SK-MEL-5 (cell line): ENCODE measurements around the gene GABRB3. TPM values are rescaled to one million over a fixed set of nuclear protein-coding genes. Genes with fewer than 3 reads are reported as not detected.
"Not testable (repeated sequence)": the region's sequence is repeated elsewhere in the genome, so short reads cannot be mapped to it uniquely, and the experiment has no call there.

Experiments
- DNase-seq: peaks from one replicate; pipeline ENCODE4 v3.0.0-alpha.2; 2016; ENCODE audit warnings: low read depth, low spot score
- in situ Hi-C: cut with HindIII; loops from 2 replicates; pipeline ENCODE4 v1.10.0; 2016; ENCODE audit warnings: low sequenced_read_pairs, high pct_unique_total_duplicates, low pct_unique_long_range_greater_than_20kb
- total RNA-seq: library from RNA; depleted of rRNA; stranded (reverse); fragments of >200 nt; shearing (Covaris generic); gene quantifications from 2 replicates; pipeline ENCODE4 v1.2.3, GENCODE V29; 2014

The GABRB3 gene
- total RNA-seq, 1 experiment from 2014 or later, result 22.2 TPM

- no peak for DNase-seq
- in situ Hi-C loops, result no loop called here
Measured at GRCh38 chr15:26757141-26757540, 15.7 kb downstream of the GABRB3 start.

DNA sequence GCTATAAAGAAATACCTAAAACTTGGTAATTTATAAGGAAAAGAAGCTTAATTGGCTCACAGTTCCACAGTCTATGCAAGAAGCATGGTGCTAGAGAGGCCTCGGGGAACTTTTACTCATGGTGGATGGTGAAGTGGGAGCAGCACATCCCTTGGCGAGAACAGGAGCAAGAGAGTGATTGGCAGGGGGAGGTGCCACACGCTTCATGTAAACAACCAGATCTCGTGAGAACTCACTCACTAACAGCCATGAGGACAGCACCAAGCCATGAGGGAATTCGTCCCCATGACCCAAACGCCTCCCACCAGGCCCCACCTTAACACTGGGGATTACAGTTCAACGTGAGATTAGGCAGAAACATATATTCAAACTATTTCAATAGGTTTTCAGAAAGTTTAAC lies 28.0 kb downstream of the GABRB3 start:
- no peak for DNase-seq
- in situ Hi-C loops, result no loop called here

- DNase-seq, result no peak
Measured at GRCh38 chr15:26739791-26740190, 33.1 kb downstream of the GABRB3 start.

DNA sequence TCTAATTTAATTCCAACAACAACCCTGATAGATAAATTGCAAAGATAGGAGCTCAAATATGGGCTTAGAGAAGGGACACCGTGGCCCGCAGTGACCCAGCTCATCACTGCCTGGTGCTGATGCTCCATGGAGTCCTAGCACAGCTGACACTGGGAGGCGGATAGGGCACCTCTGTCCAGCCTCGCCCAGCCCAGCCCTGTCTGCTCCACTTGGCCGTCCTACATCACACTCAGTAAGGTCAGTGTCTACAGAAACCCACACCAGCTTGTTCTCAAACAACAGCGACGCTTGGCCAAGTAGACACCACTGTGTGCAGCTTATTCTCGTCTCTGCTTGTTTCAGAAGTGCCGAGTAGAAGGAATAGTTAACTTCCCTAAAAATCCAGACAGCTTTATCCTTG lies 33.9 kb downstream of the GABRB3 start:
- no peak for DNase-seq
- in situ Hi-C loops, result no loop called here

More at GRCh38 chr15:26739791-26740190, 33.1 kb downstream of the GABRB3 start:
- in situ Hi-C loops, result no loop called here

GRCh38 chr15:26736502-26737248 lies 36.2 kb downstream of the GABRB3 start:
- DNase-seq, result no peak
- in situ Hi-C loops, result no loop called here

DNA sequence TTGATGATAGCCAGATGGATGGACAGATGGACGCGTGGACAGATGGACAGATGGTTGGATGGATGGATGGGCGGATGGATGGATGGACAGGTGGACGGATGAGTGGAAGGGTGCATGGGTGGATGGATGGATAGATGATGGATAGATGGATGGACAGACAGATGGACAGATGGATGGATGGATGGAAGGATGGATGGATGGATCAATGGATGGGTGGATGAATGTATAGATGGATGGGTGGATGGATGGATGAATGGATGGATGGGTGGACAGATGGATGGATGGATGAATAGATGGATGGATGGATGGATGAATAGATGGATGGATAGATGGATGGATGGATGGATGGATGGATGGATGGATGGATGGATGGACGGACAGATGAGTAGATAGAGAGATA lies 40.9 kb downstream of the GABRB3 start:
- DNase-seq, result no peak
- in situ Hi-C loops, result no loop called here

- no peak for DNase-seq
Measured at GRCh38 chr15:26729581-26729980, 43.3 kb downstream of the GABRB3 start.

GRCh38 chr15:26729030-26729429 lies 43.8 kb downstream of the GABRB3 start:
- in situ Hi-C loops, result no loop called here
- no peak for DNase-seq

More at GRCh38 chr15:26729581-26729980, 43.3 kb downstream of the GABRB3 start:
- in situ Hi-C loops, result no loop called here

- in situ Hi-C loops, result no loop called here
- no peak for DNase-seq
Measured at GRCh38 chr15:26724381-26725150, 48.3 kb downstream of the GABRB3 start.

GRCh38 chr15:26722621-26723160 lies 50.2 kb downstream of the GABRB3 start:
- in situ Hi-C loops, result no loop called here
- DNase-seq, result peak; percentile 3

DNA sequence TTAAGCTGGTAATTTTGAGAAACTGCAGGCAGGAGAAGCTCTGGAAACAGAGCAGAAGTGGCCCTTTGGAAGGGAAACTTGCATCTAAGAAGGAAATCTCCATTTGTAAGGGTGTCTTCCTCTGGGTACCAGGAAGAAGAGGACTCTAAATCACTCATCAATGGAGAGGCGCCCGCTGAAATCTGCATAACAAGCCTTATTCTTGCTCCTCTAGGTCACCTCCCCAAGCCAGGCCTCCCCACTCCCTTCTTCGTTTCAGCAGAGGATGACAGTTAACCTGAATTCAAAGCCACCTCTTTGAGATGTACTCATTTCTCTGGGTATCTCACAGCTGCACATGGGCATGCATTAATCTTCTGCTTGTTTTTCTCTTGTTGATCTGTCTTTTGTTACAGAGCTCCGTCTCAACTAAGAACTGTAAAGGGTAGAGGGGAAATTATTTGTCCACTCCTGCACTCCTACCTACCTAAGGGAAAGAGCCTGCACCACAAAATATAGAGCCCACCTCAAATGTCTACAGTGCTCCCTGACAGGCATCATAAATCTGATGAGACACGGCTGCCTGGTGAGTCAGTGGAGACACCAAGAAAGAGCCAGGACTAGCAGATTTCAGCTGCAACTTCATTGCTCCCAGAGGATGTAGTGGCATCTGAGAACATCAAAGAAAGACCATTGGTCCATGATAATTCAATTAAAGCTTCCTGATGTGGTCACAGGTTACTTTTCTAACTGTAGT lies 51.5 kb downstream of the GABRB3 start:
- in situ Hi-C loops, result no loop called here
- DNase-seq, result no peak

GRCh38 chr15:26720546-26720945 lies 52.3 kb downstream of the GABRB3 start:
- DNase-seq, result no peak
- in situ Hi-C loops, result no loop called here

- DNase-seq, in situ Hi-C loops: not testable (repeated sequence)
Measured at GRCh38 chr15:26719866-26720265, 53.0 kb downstream of the GABRB3 start.

DNA sequence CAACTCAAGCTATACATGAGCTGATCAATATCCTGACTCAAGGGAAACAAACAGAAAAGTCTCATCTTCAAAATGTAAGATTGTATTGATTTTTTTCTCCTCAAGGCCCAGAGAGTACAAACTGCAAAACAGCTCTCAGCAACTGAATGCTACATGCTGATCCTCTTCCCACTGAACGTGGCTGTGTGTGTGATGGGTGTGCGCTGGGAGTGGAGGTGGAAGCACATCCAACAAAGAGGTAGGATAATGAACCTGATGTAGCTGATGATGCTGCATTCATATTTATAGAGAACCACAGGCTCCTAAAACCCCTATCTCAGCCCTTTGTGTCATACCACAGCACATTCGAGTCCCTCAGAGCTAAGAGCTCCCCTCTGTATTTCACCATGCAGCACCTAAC lies 56.8 kb downstream of the GABRB3 start:
- in situ Hi-C loops, result no loop called here
- DNase-seq, result no peak

DNA sequence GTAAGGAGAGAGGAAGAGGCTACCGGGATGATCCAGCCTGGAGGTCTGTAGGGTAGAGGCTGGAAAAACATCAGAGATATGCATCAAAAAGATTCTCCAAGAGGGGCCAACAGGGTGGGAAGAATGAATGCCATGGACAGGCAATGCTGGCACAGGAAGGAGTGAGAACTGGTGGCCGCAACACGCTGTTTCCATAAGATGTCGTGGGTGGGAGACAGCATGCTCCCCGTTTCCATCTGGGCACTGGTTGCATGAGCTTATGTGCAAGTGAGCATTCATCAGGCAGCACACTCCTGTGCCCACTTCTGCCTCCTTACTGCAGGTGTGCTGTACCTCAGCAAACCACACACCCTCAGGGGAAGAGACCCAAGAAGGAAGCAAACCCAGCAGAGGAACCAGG lies 59.4 kb downstream of the GABRB3 start:
- in situ Hi-C loops, result no loop called here
- DNase-seq, result no peak

- in situ Hi-C loops, result no loop called here
- no peak for DNase-seq
Measured at GRCh38 chr15:26712335-26712734, 60.5 kb downstream of the GABRB3 start.

DNA sequence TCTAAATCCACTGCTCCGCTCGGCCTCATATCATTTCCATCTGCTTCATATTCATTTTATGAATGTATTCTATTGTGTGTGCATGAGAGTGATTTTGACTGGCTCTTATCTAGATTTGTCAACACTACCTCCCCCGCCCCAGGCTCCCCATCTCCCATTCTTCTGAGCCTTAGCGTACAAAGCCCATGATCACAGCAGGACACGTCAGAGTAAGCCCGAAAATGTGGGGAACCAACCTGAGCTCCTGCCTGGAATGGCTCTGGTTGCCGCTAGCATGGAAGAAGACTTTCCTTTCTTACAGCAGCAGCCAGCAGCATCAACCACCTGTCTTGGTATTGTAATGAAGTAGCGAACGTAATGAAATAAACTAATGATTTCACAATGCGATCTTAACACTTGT lies 61.4 kb downstream of the GABRB3 start:
- no peak for DNase-seq
- in situ Hi-C loops, result no loop called here

DNA sequence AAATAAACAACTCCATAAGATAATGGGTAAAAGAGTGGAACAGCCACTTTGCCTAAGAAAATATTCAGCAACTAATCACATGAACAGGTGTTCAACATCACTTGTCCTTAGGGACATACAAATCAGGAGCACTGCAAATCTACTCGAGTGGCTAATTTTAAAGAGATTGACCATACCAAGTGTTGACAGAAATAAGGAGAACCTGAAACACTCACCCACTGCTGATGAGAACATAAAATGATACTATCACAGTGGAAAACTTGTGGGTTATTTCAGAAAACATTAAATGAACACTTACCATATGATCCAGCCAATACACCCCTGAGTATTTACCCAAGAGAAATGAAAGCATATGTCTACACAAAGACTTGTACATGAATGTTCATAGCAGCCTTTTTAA lies 70.5 kb downstream of the GABRB3 start:
- DNase-seq, result no peak
- in situ Hi-C loops, result no loop called here
